ENCODE data around the gene SLC22A4. TPM values are rescaled to one million over a fixed set of nuclear protein-coding genes. Genes with fewer than 3 reads are reported as not detected.

Gene SLC22A4
- total RNA-seq: 2.1 and 3.7 TPM in 2 replicates

DNA sequence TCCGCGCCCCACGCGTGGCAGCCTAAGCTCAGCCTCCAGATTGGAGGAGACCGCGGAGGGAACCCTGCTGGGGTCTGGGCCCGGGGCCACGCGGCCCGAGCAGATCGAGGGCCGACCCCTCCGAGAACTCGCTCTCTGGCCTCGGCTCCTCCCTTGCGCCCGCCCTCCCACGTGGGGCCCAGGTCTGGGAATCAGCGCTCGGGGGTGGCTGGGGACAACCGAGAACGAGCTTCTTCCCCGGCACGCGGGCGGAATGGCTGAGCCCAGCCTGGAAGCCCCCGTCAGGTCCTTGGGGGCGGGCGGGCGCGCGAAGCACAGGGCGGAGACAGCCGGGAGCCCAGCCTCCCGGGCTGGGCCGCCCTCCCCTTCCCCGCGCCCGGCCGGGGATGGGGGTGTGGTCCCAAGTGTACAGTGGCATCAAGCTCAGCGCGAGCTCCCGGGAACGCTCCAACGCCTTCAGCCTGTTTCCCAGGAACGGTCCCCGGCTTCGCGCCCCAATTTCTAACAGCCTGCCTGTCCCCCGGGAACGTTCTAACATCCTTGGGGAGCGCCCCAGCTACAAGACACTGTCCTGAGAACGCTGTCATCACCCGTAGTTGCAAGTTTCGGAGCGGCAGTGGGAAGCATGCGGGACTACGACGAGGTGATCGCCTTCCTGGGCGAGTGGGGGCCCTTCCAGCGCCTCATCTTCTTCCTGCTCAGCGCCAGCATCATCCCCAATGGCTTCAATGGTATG lies at the start of gene SLC22A4:
TSS of gene SLC22A4 (plus strand) at position 403 of the 736 bp plus-strand sequence. CDS start at position 626, 223 bp downstream.

DNA sequence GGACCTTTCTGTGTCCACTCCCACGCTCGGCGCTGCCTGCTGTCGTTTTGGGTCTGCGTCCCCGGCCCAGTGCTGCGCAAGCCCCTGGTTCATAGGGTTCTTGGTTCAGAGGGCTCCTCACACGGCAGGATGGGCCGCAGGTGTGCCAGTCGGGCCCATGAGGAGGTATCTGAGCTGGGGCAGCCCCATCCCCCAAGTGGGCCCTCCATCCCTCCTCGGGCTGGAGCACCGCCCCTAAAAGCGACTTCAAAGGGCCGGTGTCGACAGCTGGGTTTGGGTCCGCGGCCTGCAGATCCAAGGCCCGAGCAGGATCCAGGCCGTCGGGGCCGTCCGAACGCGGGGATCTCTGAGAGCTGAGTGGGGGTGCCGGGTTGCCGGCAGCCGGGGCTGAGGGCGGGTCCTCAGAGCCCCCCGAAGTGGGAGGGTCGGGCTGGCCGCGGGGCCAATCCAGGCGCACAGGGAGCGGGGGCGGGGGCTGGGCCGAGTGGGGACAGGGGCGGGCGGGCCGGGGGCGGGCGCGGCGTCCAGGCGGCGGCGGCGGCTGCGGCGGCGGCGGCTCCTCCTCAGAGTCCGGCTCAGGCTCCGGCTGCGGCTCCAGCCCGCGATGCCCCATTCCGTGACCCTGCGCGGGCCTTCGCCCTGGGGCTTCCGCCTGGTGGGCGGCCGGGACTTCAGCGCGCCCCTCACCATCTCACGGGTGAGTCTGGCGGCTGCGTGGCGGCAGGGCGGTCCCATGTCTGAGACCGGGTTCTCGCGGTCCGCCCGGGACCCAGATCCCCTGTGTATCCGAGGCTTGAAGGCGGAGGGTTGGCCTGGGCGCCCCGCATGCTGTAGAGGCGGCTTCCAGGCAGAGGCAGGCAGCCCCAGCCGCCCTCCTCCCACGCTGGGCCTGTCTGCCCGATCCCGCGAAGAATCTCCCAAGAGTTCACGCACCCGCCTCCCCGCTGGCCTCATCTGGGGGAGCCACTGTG lies 36.8 kb upstream of the SLC22A4 start, which contains the start of gene PDLIM4:
TSS of gene PDLIM4 (plus strand) at position 566 of the 971 bp plus-strand sequence. CDS start at position 605, 39 bp downstream.

DNA sequence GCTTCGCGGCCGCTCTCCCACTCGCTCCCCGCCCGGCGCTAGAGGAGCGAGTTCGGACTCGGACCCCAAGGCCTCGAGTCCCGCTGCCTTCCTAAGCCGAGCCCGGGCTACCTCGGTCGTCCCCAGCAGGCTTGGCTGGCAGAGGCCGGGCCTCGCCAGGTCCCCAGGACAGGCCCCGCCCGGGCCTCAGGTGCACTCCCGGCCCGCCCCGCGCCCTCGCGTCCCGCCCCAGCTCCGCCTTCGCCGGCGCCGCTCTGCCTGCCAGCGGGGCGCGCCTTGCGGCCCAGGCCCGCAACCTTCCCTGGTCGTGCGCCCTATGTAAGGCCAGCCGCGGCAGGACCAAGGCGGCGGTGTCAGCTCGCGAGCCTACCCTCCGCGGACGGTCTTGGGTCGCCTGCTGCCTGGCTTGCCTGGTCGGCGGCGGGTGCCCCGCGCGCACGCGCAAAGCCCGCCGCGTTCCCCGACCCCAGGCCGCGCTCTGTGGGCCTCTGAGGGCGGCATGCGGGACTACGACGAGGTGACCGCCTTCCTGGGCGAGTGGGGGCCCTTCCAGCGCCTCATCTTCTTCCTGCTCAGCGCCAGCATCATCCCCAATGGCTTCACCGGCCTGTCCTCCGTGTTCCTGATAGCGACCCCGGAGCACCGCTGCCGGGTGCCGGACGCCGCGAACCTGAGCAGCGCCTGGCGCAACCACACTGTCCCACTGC lies 75.4 kb downstream of the SLC22A4 start, which contains the start of gene SLC22A5:
TSS of gene SLC22A5 (plus strand) at position 237 of the 707 bp plus-strand sequence. CDS start at position 500, 263 bp downstream.

Other genes starting within 250 kb of the SLC22A4 start
- gene IL3, start 233.7 kb upstream of the SLC22A4 start, total RNA-seq: not detected in 2 replicates
- gene CSF2, start 220.6 kb upstream of the SLC22A4 start, total RNA-seq: not detected in 2 replicates
- 72.7 and 74.6 TPM in 2 replicates for gene P4HA2, start 66.5 kb upstream of the SLC22A4 start, total RNA-seq
- gene PDLIM4, start 36.7 kb upstream of the SLC22A4 start, total RNA-seq: 18.8 and 43.8 TPM in 2 replicates
- gene SLC22A5, start 75.3 kb downstream of the SLC22A4 start, total RNA-seq: 2.6 and 8.7 TPM in 2 replicates
- 18.1 and 20.9 TPM in 2 replicates for gene IRF1, start 196.4 kb downstream of the SLC22A4 start, total RNA-seq
- not detected in 2 replicates for gene IL5, start 249.1 kb downstream of the SLC22A4 start, total RNA-seq